Parathyroid adenoma (tissue), 2 donors: ENCODE results near the gene CCSER2.
"Not testable (repeated sequence)": the region's sequence is repeated elsewhere in the genome, so short reads cannot be mapped to it uniquely, and the experiment has no call there.

ENCODE experiments used
- H2AFZ ChIP-seq: fragments of 300-600 bp; sonication (generic); one replicate; pipeline ENCODE4 v1.7.0; 2017; ENCODE audit warnings: antibody characterized with exemption, mild to moderate bottlenecking
- H3K27ac ChIP-seq: fragments of 300-600 bp; sonication (generic); one replicate; pipeline ENCODE4 v1.7.0; 2017
- H3K27me3 ChIP-seq: fragments of 300-600 bp; sonication (generic); one replicate; pipeline ENCODE4 v1.7.0; 2017; ENCODE audit warnings: low read length; ENCODE audit not compliant: control insufficient read depth, insufficient read depth
- H3K36me3 ChIP-seq: fragments of 300-600 bp; sonication (generic); one replicate; pipeline ENCODE4 v1.7.0; 2017; ENCODE audit warnings: low read length; ENCODE audit not compliant: control insufficient read depth, insufficient read depth
- H3K4me1 ChIP-seq: fragments of 300-600 bp; sonication (generic); one replicate; pipeline ENCODE4 v1.7.0; 2017; ENCODE audit warnings: control low read depth
- H3K4me2 ChIP-seq: fragments of 300-600 bp; sonication (generic); one replicate; pipeline ENCODE4 v1.7.0; 2017; ENCODE audit warnings: low read length
- H3K4me3 ChIP-seq: fragments of 300-600 bp; sonication (generic); one replicate; pipeline ENCODE4 v1.7.0; 2017; ENCODE audit warnings: low read depth, low read length
- H3K79me2 ChIP-seq: fragments of 300-600 bp; sonication (generic); one replicate; pipeline ENCODE4 v1.7.0; 2017; ENCODE audit warnings: control low read depth
- H3K9ac ChIP-seq: fragments of 300-600 bp; sonication (generic); one replicate; pipeline ENCODE4 v1.7.0; 2017; ENCODE audit warnings: mild to moderate bottlenecking
- H3K9me3 ChIP-seq: fragments of 300-600 bp; sonication (generic); one replicate; pipeline ENCODE4 v1.7.0; 2017; ENCODE audit warnings: low read length; ENCODE audit not compliant: control insufficient read depth
- TF ChIP-seq, protein P1 (sequence below): fragments of 300-600 bp; sonication (generic); IDR thresholded peaks from one replicate; pipeline ENCODE4 v1.7.0; 2017; ENCODE audit warnings: antibody characterized with exemption, mild to moderate bottlenecking
- donor health status: primary hyperparathyroidism.

The CCSER2 gene

GRCh38 chr10:84342584-84342983 lies 14.2 kb downstream of the CCSER2 start:
- TF ChIP-seq, protein P1, sequence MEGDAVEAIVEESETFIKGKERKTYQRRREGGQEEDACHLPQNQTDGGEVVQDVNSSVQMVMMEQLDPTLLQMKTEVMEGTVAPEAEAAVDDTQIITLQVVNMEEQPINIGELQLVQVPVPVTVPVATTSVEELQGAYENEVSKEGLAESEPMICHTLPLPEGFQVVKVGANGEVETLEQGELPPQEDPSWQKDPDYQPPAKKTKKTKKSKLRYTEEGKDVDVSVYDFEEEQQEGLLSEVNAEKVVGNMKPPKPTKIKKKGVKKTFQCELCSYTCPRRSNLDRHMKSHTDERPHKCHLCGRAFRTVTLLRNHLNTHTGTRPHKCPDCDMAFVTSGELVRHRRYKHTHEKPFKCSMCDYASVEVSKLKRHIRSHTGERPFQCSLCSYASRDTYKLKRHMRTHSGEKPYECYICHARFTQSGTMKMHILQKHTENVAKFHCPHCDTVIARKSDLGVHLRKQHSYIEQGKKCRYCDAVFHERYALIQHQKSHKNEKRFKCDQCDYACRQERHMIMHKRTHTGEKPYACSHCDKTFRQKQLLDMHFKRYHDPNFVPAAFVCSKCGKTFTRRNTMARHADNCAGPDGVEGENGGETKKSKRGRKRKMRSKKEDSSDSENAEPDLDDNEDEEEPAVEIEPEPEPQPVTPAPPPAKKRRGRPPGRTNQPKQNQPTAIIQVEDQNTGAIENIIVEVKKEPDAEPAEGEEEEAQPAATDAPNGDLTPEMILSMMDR, result no peak

GRCh38 chr10:84343831-84344230 lies 15.4 kb downstream of the CCSER2 start:
- Histone ChIP-seq H3K4me2 (no peak overlapping the region), H3K27ac (no peak overlapping the region), H3K36me3 (no peaks in the 10 kb centered on the region), H3K4me1 (peaks cover 10% of the 10 kb centered on the region), H3K79me2 (peaks cover 66% of the 10 kb centered on the region), H3K9me3 (no peaks in the 10 kb centered on the region), H3K4me3 (no peak overlapping the region), H3K27me3 (no peaks in the 10 kb centered on the region), H3K9ac (no peak overlapping the region), H2AFZ (no peak overlapping the region)
- TF ChIP-seq, protein P1, result no peak

More at GRCh38 chr10:84342584-84342983, 14.2 kb downstream of the CCSER2 start:
- no peaks in the 10 kb centered on the region for H3K36me3 ChIP-seq
- no peak overlapping the region for H3K9ac ChIP-seq
- no peaks in the 10 kb centered on the region for H3K27me3 ChIP-seq
- H3K4me2 ChIP-seq, result no peak overlapping the region
- H3K79me2 ChIP-seq, result peaks cover 58% of the 10 kb centered on the region
- H3K27ac ChIP-seq, result no peak overlapping the region
- peaks cover 10% of the 10 kb centered on the region for H3K4me1 ChIP-seq
- H2AFZ ChIP-seq, result no peak overlapping the region
- H3K9me3 ChIP-seq, result no peaks in the 10 kb centered on the region
- no peak overlapping the region for H3K4me3 ChIP-seq

- no peaks in the 10 kb centered on the region for H3K9me3 ChIP-seq
- no peak overlapping the region for H2AFZ ChIP-seq
- H3K9ac ChIP-seq, result no peak overlapping the region
- H3K27ac ChIP-seq, result no peak overlapping the region
- H3K4me1 ChIP-seq, result peaks cover 10% of the 10 kb centered on the region
- H3K4me2 ChIP-seq, result no peak overlapping the region
- no peak overlapping the region for H3K4me3 ChIP-seq
- TF ChIP-seq, protein P1, result no peak
- H3K27me3 ChIP-seq, result no peaks in the 10 kb centered on the region
- peaks cover 68% of the 10 kb centered on the region for H3K79me2 ChIP-seq
- no peaks in the 10 kb centered on the region for H3K36me3 ChIP-seq
These were observed 16.1 kb downstream of the CCSER2 start for GRCh38 chr10:84344526-84344925.

DNA sequence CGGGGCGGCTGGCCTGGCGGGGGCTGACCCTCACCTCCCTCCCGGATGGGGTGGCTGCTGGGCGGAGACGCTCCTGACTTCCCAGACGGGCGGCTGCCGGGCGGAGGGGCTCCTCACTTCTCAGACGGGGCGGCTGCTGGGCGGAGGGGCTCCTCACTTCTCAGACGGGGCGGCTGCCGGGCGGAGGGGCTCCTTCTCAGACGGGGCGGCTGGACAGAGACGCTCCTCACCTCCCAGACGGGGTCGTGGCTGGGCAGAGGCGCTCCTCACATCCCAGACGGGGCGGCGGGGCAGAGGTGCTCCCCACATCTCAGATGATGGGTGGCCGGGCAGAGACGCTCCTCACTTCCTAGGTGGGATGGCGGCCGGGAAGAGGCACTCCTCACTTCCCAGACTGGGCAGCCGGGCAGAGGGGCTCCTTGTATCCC lies 19.2 kb downstream of the CCSER2 start:
- H3K9ac ChIP-seq, H3K4me3 ChIP-seq, H3K27me3 ChIP-seq, H2AFZ ChIP-seq, H3K27ac ChIP-seq, H3K9me3 ChIP-seq, H3K4me2 ChIP-seq, H3K36me3 ChIP-seq, H3K4me1 ChIP-seq: not testable (repeated sequence)
- peaks cover 56% of the 10 kb centered on the region for H3K79me2 ChIP-seq

DNA sequence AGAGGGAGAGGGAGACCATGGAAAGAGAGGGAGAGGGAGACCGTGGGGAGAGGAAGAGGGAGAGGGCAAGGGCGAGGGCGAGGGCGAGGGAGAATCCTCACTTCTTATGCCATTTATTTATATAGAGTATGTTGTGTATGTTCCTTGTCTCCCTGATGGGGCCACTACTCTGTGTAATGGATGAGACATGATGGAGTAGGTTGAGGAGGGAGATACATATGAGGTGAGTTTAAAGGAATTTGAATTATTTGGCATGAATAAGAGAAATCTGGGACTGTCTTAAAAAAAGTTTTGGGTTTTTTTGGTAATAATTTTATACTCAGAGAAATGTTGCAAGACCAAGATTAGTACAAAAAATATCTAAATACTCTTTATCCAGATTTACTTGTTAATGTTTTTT lies 20.1 kb downstream of the CCSER2 start:
- Histone ChIP-seq H2AFZ (no peak overlapping the region), H3K9me3 (no peaks in the 10 kb centered on the region)

More for the DNA sequence above, 20.1 kb downstream of the CCSER2 start:
- Histone ChIP-seq H3K9ac (no peak overlapping the region), H3K27me3 (no peaks in the 10 kb centered on the region), H3K79me2 (peaks cover 56% of the 10 kb centered on the region), H3K27ac (no peak overlapping the region), H3K4me1 (peaks cover 9% of the 10 kb centered on the region), H3K4me2 (no peak overlapping the region), H3K36me3 (no peaks in the 10 kb centered on the region), H3K4me3 (no peak overlapping the region)
- TF ChIP-seq, protein P1, result no peak
